MM.1S (cell line): ENCODE data around the gene AUTS2.

ENCODE experiments used
- DNase-seq: peaks from one replicate; pipeline ENCODE4 v3.0.0-alpha.2; 2015
- H2AFZ ChIP-seq: fragments of 300-600 bp; sonication (generic); 2 replicates; pipeline ENCODE4 v1.6.0; 2016; ENCODE audit warnings: antibody characterized with exemption, low read length
- H3F3A ChIP-seq: fragments of 300-600 bp; sonication (generic); 2 replicates; pipeline ENCODE4 v1.6.1; 2016; ENCODE audit warnings: mild to moderate bottlenecking, antibody characterized with exemption, low read length, moderate library complexity, mixed read lengths; ENCODE audit not compliant: insufficient read depth
- H3K27ac ChIP-seq: fragments of 300-600 bp; sonication (generic); 2 replicates; pipeline ENCODE4 v1.5.1; 2016; ENCODE audit warnings: mild to moderate bottlenecking, low read length
- H3K27me3 ChIP-seq: fragments of 300-600 bp; sonication (generic); replicated peaks from 2 replicates; pipeline ENCODE4 v1.6.0; 2016; ENCODE audit warnings: low read length; ENCODE audit not compliant: insufficient read depth
- H3K36me3 ChIP-seq: fragments of 300-600 bp; sonication (generic); replicated peaks from 2 replicates; pipeline ENCODE4 v1.6.1; 2016; ENCODE audit warnings: mild to moderate bottlenecking, low read length, mixed read lengths; ENCODE audit not compliant: insufficient read depth
- H3K4me1 ChIP-seq: fragments of 300-600 bp; sonication (generic); 2 replicates; pipeline ENCODE4 v1.6.1; 2016; ENCODE audit warnings: low read length, mixed read lengths
- H3K4me2 ChIP-seq: fragments of 300-600 bp; sonication (generic); 2 replicates; pipeline ENCODE4 v1.6.0; 2016; ENCODE audit warnings: low read depth, low read length
- H3K4me3 ChIP-seq: fragments of 300-600 bp; sonication (generic); 2 replicates; pipeline ENCODE4 v1.5.1; 2016; ENCODE audit warnings: low read length, mixed read lengths
- H3K79me2 ChIP-seq: fragments of 300-600 bp; sonication (generic); 2 replicates; pipeline ENCODE4 v1.6.1; 2016; ENCODE audit warnings: mixed run types, low read length, mixed read lengths
- H3K9ac ChIP-seq: fragments of 300-600 bp; sonication (generic); 2 replicates; pipeline ENCODE4 v1.6.1; 2016; ENCODE audit warnings: low read length, mixed read lengths
- H3K9me2 ChIP-seq: fragments of 300-600 bp; sonication (generic); replicated peaks from 2 replicates; pipeline ENCODE4 v1.6.1; 2016; ENCODE audit warnings: mild to moderate bottlenecking, low read length, mixed read lengths; ENCODE audit not compliant: insufficient read depth
- H3K9me3 ChIP-seq: fragments of 300-600 bp; sonication (generic); replicated peaks from 2 replicates; pipeline ENCODE4 v1.6.1; 2016; ENCODE audit warnings: mild to moderate bottlenecking, low read length, mixed read lengths; ENCODE audit not compliant: insufficient read depth
- H4K20me1 ChIP-seq: fragments of 300-600 bp; sonication (generic); 2 replicates; pipeline ENCODE4 v1.6.1; 2016; ENCODE audit warnings: mild to moderate bottlenecking, low read length, moderate library complexity, mixed read lengths; ENCODE audit not compliant: insufficient read depth
- CTCF ChIP-seq: fragments of 300-600 bp; sonication (generic); IDR thresholded peaks from 2 replicates; pipeline ENCODE4 v1.5.1; 2016; ENCODE audit warnings: antibody characterized with exemption, low read length, mixed read lengths
- EZH2 ChIP-seq: fragments of 300-600 bp; sonication (generic); optimal IDR thresholded peaks from 2 replicates; pipeline ENCODE3; 2017; ENCODE audit warnings: low read depth, mild to moderate bottlenecking, antibody characterized with exemption, low read length, mixed read lengths
- EZH2phosphoT487 ChIP-seq: fragments of 300-600 bp; sonication (generic); IDR thresholded peaks from 2 replicates; pipeline ENCODE4 v1.6.1; 2018; ENCODE audit warnings: antibody characterized with exemption, low read length

AUTS2 gene

GRCh38 chr7:69596056-69596455, 2.2 kb upstream of the AUTS2 start:
- Histone ChIP-seq H2AFZ (no peak overlapping the region), H3K9me2 (no peaks in the 10 kb centered on the region), H3K4me2 (no peak overlapping the region), H3K27me3 (no peaks in the 10 kb centered on the region; the same call in 1 of the 2 replicates), H3K9ac (no peak overlapping the region), H3K4me1 (no peaks in the 10 kb centered on the region), H4K20me1 (no peaks in the 10 kb centered on the region), H3K27ac (no peak overlapping the region), H3K79me2 (no peaks in the 10 kb centered on the region), H3F3A (peaks cover 14% of the 10 kb centered on the region; the same call in 1 of the 2 replicates), H3K4me3 (no peak overlapping the region), H3K36me3 (no peaks in the 10 kb centered on the region), H3K9me3 (no peaks in the 10 kb centered on the region)
- DNase-seq, result no peak
- TF ChIP-seq EZH2, result no peak
- no peak for TF ChIP-seq CTCF
- no peak for TF ChIP-seq EZH2phosphoT487

GRCh38 chr7:69596723-69597277, 1.5 kb upstream of the AUTS2 start:
- Histone ChIP-seq H3K9ac (no peak overlapping the region), H4K20me1 (no peaks in the 10 kb centered on the region), H3K27ac (no peak overlapping the region), H3K27me3 (no peaks in the 10 kb centered on the region; the same call in 1 of the 2 replicates), H2AFZ (no peak overlapping the region), H3K9me3 (no peaks in the 10 kb centered on the region), H3F3A (peaks cover 14% of the 10 kb centered on the region; the same call in 1 of the 2 replicates), H3K9me2 (no peaks in the 10 kb centered on the region), H3K4me1 (no peaks in the 10 kb centered on the region), H3K4me2 (no peak overlapping the region; the same call in 1 of the 2 replicates), H3K79me2 (no peaks in the 10 kb centered on the region), H3K4me3 (no peak overlapping the region), H3K36me3 (no peaks in the 10 kb centered on the region)
- DNase-seq, result no peak
- TF ChIP-seq CTCF (no peak), EZH2phosphoT487 (no peak), EZH2 (no peak)

- Histone ChIP-seq H3K79me2 (no peaks in the 10 kb centered on the region), H3K4me3 (peak overlapping the region; percentile 54), H3K36me3 (no peaks in the 10 kb centered on the region), H3K4me1 (no peaks in the 10 kb centered on the region), H3F3A (peaks cover 14% of the 10 kb centered on the region; the same call in 1 of the 2 replicates), H3K9me3 (no peaks in the 10 kb centered on the region), H4K20me1 (no peaks in the 10 kb centered on the region), H3K9ac (peak overlapping the region; percentile 21; the same call in 1 of the 2 replicates), H2AFZ (peak overlapping the region; percentile 84), H3K27ac (no peak overlapping the region), H3K27me3 (no peaks in the 10 kb centered on the region; the same call in 1 of the 2 replicates), H3K4me2 (peak overlapping the region; percentile 66), H3K9me2 (no peaks in the 10 kb centered on the region)
- DNase-seq, result no peak
- TF ChIP-seq CTCF (no peak), EZH2 (no peak), EZH2phosphoT487 (no peak)
Observed at GRCh38 chr7:69597278-69598076, 798 bp upstream of the AUTS2 start.
